Epithelial cell of esophagus (primary cell): ENCODE results near the gene WNT5A.

Experiments used
- DNase-seq: peaks from one replicate; pipeline ENCODE4 v3.0.0; 2010; ENCODE audit warnings: low read depth
- H3K4me3 ChIP-seq: 2 replicates; pipeline ENCODE4 v1.5.1; 2011; ENCODE audit warnings: mild to moderate bottlenecking, low read length, control low read depth
- CTCF ChIP-seq: IDR thresholded peaks from 2 replicates; pipeline ENCODE4 v1.5.1; 2011; ENCODE audit warnings: low read depth, mild to moderate bottlenecking, low read length, control low read depth, inconsistent platforms; ENCODE audit not compliant: insufficient read depth; ENCODE audit errors: missing control alignments

Gene WNT5A

DNA sequence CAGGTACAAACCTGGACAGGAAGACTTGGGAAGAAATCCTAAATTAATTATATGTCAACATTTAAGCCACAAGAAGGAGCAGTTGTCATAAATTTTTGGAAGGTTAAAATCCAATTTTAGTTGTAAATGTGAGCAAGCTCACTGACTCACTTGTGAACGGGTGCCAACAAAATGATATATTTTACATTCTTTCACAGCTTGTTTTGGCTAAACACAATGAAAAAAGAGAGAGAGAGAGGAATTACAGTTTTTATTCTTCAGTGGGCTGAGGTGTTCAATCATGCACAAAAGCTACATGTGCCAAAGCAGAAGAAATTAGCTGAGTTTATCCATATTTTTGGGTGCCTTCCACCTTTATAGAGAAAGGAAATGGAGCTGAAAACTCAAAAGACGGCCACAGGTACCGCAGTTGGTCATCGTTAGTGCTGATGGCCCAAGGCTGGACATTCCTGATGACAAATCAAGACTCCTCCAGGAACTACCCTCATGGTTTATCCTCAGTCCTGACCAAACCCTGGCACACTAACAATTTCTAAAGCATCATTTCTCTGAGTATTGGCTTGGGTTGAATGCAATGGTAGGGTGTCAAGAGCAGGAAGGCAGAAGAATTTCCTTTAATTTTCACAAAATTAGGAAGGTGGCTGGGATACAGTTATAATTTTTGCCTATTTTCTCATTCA, 37.6 kb upstream of the WNT5A start:
- no peak for TF ChIP-seq CTCF
- H3K4me3 ChIP-seq = no peak overlapping the region
- peak; percentile 20 for DNase-seq

GRCh38 chr3:55523471-55523870, 36.4 kb upstream of the WNT5A start:
- no peak for DNase-seq
- no peak overlapping the region for H3K4me3 ChIP-seq
- no peak for TF ChIP-seq CTCF

- H3K4me3 ChIP-seq = no peak overlapping the region
- no peak for TF ChIP-seq CTCF
- DNase-seq = no peak
Measured at GRCh38 chr3:55521738-55522421, 34.8 kb upstream of the WNT5A start.

DNA sequence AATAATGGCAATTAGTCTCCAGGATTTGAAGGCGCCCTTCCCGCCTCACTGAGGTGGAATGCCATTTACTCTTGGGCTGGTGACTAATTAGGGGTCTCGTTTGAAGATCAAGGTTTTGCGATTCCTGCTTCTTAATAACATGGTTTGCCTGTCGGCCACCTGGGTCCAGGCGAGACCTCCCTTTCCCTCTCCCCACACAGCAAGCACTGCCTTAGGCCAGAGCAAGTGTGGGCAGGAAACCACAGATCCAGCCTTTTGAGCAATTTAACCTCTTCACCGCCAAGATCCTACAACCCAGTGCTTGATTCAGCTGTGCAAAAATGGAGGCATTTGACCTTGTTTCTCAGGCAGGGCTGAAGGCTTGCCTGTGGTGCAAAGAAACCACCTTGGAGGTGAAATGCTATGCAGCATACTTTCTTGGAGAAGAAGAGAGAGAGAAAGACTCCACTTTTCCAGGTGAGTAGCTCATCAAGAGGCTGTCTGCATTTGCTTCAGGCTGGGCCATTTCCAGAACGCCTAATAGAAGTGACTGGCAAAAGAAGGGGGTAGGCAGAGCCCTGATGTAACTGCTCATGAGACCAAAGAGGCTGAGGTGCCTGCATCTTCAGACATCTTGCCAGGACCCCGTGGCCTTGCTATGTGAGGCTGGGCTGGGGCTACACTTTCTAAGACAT, 34.1 kb upstream of the WNT5A start:
- no peak overlapping the region for H3K4me3 ChIP-seq
- no peak for DNase-seq
- TF ChIP-seq CTCF = no peak

- TF ChIP-seq CTCF = no peak
- H3K4me3 ChIP-seq = no peak overlapping the region
- DNase-seq = peak; percentile 52
Measured at GRCh38 chr3:55519019-55519418, 31.9 kb upstream of the WNT5A start.

DNA sequence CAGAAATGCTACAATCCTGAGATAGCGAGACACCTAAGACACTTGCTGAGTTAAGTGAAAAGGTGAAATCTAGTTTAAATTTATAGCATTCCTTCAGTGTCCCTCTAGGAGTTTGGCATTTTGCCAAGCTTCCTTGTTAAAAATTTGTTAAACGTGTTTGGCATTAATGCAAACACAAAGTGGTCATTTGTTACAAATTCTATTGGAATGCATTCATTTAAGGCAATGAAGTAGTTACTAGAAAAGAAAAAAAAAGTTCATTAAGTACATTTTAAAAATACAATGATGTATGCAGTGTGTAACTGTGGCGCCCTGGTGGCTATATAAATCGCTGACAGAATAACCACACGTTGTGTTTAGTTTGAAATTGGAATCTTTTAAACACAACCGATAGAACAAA, 31.3 kb upstream of the WNT5A start:
- no peak overlapping the region for H3K4me3 ChIP-seq
- peak; percentile 15 for DNase-seq
- TF ChIP-seq CTCF = no peak
